ENCODE measurements around the gene SMIM30. TPM values are rescaled to one million over a fixed set of nuclear protein-coding genes. Genes with fewer than 3 reads are reported as not detected.

The SMIM30 gene
- total and polyA plus RNA-seq, 2 of the 8 experiments (the other 6 are each of a cell fraction or from before 2014, with no cell fraction given): 35.2 to 49.7 TPM

DNA sequence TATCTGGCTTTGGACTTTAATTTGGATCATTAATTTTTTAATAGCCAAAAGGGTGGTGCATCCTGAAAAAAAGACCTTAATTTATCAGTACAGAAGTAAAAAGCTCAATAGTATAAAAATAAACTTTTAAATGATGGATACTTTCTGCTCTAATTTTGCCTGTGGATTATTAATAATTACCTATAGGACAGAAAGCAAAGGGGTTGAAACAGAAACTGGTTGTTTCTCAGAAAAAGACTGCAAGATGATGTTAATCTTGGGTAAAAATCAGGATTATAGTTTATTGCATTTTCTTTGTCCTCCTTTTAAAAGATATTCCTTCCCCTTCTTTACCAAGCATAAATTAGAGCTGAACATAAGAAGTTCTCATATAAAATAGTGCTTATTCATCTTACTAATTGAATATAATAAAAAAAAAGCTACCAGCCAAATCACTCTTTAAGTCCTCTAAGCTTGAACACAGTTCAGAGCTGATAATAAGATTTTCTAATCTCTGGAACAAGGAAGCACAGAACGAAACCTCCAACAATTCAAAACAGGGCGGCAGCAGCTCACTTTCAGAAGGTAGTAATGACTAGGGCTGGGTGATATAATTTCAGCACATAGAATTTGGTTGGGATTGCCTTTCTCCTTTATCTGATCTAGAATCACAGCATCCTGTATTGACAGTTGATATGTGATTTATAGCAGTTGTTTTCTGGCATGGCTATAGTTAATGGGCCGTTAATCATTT, 23.7 kb downstream of the SMIM30 start:
- no peak overlapping the region for H4K5ac ChIP-seq (ENCODE audit: insufficient read length, low read depth, low read length)
- no peak overlapping the region for H3K56ac ChIP-seq (replicated peaks; ENCODE audit: insufficient read length, low read depth, low read length)
- no peak overlapping the region for H2BK12ac ChIP-seq (ENCODE audit: low read depth, low read length)
- ChIA-PET POLR2A (ENCODE audit: partially characterized antibody) (no interaction called here), CTCF (ENCODE audit: partially characterized antibody) (interaction anchor here (1.7 kb wide), 1 partner anchor 14 kb away, joined by 5 read pairs; no protein-coding TSS in a partner anchor)
- H3K27me3 ChIP-seq (replicated peaks in 1 of 4; ENCODE audit: control insufficient read depth in 3 of 4, extremely low read depth in 1 of 4, insufficient read depth in 3 of 4, low read length in 3 of 4): peaks cover 0 to 1% (median 0%) of the 10 kb centered on the region in 4 experiments; a peak in 1 of 7 replicates
- no peak overlapping the region for H3K9ac ChIP-seq (replicated peaks in 1 of 4; ENCODE audit: extremely low read depth in 1 of 4, low read depth in 3 of 4, low read length in 3 of 4)
- no peak overlapping the region for H2AK5ac ChIP-seq (ENCODE audit: low read depth, low read length)
- H3K4me1 ChIP-seq (replicated peaks in 1 of 4; ENCODE audit: control insufficient read depth in 3 of 4, insufficient read depth in 4 of 4, low read length in 3 of 4): no peaks in the 10 kb centered on the region
- H3K18ac ChIP-seq (ENCODE audit: extremely low read depth, low read length): no peak overlapping the region
- WGBS, 2 experiments (ENCODE audit: extremely low coverage in 1 of 2, insufficient coverage in 1 of 2, insufficient read length in 1 of 2, insufficient replicate concordance in 2 of 2, low coverage in 1 of 2, low lambda C conversion rate in 2 of 2, missing lambda C conversion rate in 1 of 2): 84% methylated on average over 3 of the region's 3 CpGs; no CpG with 5 or more reads in 1 of the 2 experiments
- H3K23ac ChIP-seq (ENCODE audit: insufficient read length): no peak overlapping the region
- H3K9me3 ChIP-seq (ENCODE audit: insufficient read depth in 2 of 2, low read depth in 1 of 2, low read length in 1 of 2): no peaks in the 10 kb centered on the region
- H2BK5ac ChIP-seq (ENCODE audit: low read depth, low read length): no peak overlapping the region
- H3K4me3 ChIP-seq (ENCODE audit: extremely low read depth in 1 of 4, insufficient read depth in 2 of 4, low read depth in 3 of 4, low read length in 4 of 4): no peak overlapping the region
- H3K4me2 ChIP-seq (ENCODE audit: insufficient read depth in 1 of 2, low read depth in 2 of 2, low read length in 2 of 2): no peak overlapping the region
- TF ChIP-seq, protein P1, sequence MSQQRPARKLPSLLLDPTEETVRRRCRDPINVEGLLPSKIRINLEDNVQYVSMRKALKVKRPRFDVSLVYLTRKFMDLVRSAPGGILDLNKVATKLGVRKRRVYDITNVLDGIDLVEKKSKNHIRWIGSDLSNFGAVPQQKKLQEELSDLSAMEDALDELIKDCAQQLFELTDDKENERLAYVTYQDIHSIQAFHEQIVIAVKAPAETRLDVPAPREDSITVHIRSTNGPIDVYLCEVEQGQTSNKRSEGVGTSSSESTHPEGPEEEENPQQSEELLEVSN (IDR thresholded peaks at IDR 0.05): no peak
- TF ChIP-seq PHF8 (conservative IDR thresholded peaks at IDR 0.05; ENCODE audit: low read depth, low read length): no peak
- no peak for TF ChIP-seq TAF7 (optimal IDR thresholded peaks at IDR 0.05; ENCODE audit: borderline replicate concordance, low read depth, low read length)
- TF ChIP-seq, protein P2, sequence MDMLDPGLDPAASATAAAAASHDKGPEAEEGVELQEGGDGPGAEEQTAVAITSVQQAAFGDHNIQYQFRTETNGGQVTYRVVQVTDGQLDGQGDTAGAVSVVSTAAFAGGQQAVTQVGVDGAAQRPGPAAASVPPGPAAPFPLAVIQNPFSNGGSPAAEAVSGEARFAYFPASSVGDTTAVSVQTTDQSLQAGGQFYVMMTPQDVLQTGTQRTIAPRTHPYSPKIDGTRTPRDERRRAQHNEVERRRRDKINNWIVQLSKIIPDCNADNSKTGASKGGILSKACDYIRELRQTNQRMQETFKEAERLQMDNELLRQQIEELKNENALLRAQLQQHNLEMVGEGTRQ (IDR thresholded peaks at IDR 0.05; ENCODE audit: low read length): no peak
- no peak overlapping the region for H2AFZ ChIP-seq (ENCODE audit: low read length)
- no peak overlapping the region for H2BK120ac ChIP-seq (replicated peaks; ENCODE audit: low read depth, low read length)
- H3K79me1 ChIP-seq (ENCODE audit: low read depth, low read length): no peaks in the 10 kb centered on the region
- H3K36me3 ChIP-seq (ENCODE audit: control insufficient read depth in 2 of 4, insufficient read depth in 4 of 4, low read length in 3 of 4): no peaks in the 10 kb centered on the region
- H4K91ac ChIP-seq (replicated peaks; ENCODE audit: insufficient read length, low read length): no peak overlapping the region
- no peaks in the 10 kb centered on the region for H4K20me1 ChIP-seq (replicated peaks in 1 of 2; ENCODE audit: control insufficient read depth in 1 of 2, insufficient read depth in 2 of 2, low read length in 2 of 2)
- no peak for DNase-seq (ENCODE audit: low read depth in 1 of 2, low spot score in 2 of 2)
- H4K8ac ChIP-seq (ENCODE audit: extremely low read depth, insufficient read depth, low read length): no peak overlapping the region
- no peak overlapping the region for H3K27ac ChIP-seq (ENCODE audit: low read depth, low read length)
- H3K79me2 ChIP-seq (ENCODE audit: control insufficient read depth in 1 of 2, insufficient read depth in 2 of 2, low read length in 2 of 2): no peaks in the 10 kb centered on the region
- FAIRE-seq: no peak
- no peak overlapping the region for H2BK20ac ChIP-seq (ENCODE audit: low read length)
- H2BK15ac ChIP-seq (ENCODE audit: low read length): no peak overlapping the region
- no peak overlapping the region for H3K14ac ChIP-seq (ENCODE audit: insufficient read length)
- H3K4ac ChIP-seq (replicated peaks; ENCODE audit: insufficient read length, low read depth, low read length): no peak overlapping the region
- no peaks in the 10 kb centered on the region for H3K23me2 ChIP-seq (ENCODE audit: low read depth, low read length)

Measured in H1 (cell line).